NCI-H446 (cell line): ENCODE measurements around the gene AWAT1.
"Not testable (repeated sequence)": the region's sequence is repeated elsewhere in the genome, so short reads cannot be mapped to it uniquely, and the experiment has no call there.

Source experiments
- DNase-seq, 2 experiments: peaks; one replicate each; lab custom pipeline; 2025; lab: John Stamatoyannopoulos, UW

AWAT1 gene

DNA sequence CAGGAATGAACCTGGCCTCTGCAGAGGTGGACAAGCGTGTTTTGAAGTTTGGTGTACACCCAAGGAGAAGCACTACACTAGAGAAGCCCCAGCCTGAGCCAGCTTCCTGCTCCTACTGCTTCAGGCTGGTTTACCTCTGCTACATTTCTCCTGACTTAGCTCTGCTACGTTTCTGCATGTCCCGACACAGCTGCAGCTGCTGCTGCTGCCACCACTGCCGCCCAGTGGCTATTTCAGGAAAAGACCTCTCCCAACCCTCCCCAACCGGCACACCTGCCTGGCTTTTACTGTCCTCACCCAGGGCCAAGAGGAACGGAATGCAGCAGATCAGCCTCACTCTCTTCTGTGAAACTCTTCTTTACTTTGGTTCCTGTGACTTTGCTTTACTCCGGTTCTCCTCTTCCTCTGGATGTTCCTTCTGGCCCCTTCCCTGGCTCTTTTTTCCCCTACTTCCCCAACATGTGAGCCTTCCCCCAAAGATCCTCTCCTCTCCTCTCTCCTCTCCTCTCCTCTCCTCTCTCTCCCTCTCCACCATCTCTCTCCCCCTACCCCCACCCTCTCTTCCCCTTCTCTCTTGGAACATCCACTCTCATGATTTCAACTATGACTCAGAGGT is 28.6 kb downstream of the AWAT1 start:
- no peak for DNase-seq

DNA sequence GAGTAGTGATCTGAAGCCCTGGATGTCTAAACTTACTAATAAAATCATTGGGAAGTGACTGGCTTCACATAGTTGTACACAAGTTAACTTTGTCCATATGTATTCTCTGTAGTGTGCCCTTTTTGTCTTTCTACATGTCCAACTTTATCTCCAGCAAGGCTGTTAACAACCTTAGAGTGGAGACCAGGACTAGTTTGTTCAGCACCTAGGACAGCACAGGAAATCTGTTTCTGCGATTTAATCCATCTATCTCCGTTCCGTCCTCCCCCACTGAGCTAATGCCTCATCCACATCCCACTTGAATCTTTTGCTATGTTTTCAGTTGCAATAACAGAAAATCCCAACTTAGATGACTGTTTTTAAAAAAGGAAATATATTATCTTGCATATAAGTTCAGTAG is 30.3 kb downstream of the AWAT1 start:
- no peak for DNase-seq

DNA sequence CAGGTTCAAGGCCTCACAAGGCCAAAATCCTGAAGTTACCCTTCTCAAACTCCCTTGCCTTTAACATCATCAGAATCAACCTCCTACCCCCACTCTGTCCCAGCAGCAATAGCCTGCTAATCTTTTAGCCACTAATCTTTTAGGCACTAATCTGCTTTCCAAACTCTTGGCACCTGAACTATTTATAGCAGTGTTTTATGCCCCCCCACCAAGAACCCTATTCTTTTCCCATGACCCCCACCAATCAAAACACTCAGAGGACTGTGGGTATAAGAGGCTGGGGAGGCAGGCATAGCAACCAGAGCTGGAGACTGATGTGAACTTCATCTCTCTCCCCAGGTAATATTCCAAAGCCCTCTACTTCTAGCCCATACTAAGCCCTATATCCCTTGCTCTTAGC is 33.6 kb downstream of the AWAT1 start, which contains the start of gene ARR3:
TSS of gene ARR3 (plus strand) at position 301 of the 400 bp plus-strand sequence. CDS start 1,052 bp downstream, outside the sequence.
- no peak for DNase-seq

- not testable (repeated sequence) for DNase-seq
Measured at GRCh38 chrX:70274029-70274428, 39.6 kb downstream of the AWAT1 start.

- DNase-seq, result no peak
Measured at GRCh38 chrX:70279081-70279480, 44.6 kb downstream of the AWAT1 start.

DNA sequence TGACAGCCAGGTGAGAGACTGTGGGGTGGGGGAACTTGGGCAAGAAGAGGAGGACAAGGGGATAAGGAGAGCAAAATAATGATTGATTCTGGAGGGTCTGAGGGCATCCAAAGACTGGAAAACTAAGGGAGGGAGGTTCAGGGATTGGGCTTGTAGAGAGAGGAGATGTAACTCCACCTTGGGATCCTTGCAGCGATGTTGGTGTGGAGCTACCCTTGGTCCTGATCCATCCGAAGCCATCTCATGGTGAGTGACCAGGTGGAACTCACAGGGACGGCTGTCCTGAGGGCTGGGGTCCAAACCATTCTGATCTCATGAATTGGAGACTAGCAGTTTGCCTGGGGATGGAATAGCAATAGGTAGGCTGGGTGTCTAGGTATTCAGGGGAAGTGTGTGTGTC is 46.1 kb downstream of the AWAT1 start:
- DNase-seq, result no peak

DNA sequence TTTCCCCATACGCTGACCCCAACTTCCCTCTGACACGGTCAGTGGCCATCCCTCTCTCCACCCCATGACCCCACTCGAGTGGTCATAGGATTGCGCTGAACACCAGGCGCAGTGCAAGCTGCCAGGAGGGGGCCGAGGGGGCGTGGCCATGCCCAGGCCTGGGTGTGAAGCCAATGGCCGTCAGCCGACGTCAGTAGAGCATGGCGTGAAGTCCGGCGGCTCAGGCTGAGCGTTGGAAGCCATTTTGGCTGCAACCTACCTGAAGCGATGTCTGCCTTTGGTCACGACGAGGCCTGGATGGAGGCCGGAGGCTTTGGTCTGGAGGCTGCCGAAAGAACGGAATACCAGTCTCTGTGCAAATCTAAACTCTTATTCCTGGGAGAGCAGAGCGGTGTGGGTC is 47.5 kb downstream of the AWAT1 start, which contains the start of gene RAB41:
TSS of gene RAB41 (plus strand) at position 222 of the 400 bp plus-strand sequence. CDS start at position 268, 46 bp downstream.
- no peak for DNase-seq

DNA sequence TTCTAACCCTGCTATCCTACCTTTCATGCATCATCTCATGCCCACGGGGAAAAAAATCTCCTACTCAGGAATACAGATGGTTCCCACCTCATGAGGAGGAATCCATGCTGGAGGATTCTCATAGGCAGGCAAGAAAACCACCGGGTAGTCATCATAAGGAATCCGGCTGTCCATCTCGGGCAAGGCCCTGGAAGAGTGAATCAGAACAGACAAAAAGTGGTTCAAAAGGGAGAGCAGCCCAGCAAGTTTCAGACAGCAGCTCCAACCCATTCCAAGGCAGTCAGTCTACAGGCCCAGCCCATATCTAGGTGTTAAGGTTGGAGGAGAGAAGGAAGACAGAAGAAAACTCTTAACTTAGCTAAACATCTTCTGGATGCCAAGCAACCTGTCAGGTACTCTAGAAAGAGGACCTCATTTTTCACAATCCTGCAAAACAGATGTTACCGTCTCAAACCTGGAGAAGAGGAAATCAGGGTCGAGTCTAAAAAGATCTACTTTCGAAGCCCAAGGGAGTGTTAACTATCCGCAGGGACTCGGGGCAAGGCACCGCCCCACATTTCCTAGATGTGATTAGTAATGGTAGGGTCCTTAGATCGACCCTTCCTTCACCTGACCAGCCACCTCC is 54.8 kb downstream of the AWAT1 start:
- DNase-seq, result no peak
